Smooth muscle cell (in vitro differentiated cells): ENCODE measurements around the gene ETV5. TPM values are rescaled to one million over a fixed set of nuclear protein-coding genes. Genes with fewer than 3 reads are reported as not detected.

Experiments used
- DNase-seq: peaks from one replicate; lab custom pipeline; 2025; ENCODE audit not compliant: unreplicated experiment; lab: John Stamatoyannopoulos, UW
- H2AFZ ChIP-seq: fragments of 200-600 bp; sonication (generic); 2 replicates; pipeline ENCODE4 v1.6.0; 2016; ENCODE audit warnings: antibody characterized with exemption, low read depth, mild to moderate bottlenecking
- H3F3A ChIP-seq: fragments of 200-600 bp; sonication (generic); 2 replicates; pipeline ENCODE4 v1.6.0; 2017; ENCODE audit warnings: antibody characterized with exemption, low read depth
- H3K27ac ChIP-seq: fragments of 200-600 bp; sonication (generic); 2 replicates; pipeline ENCODE4 v1.5.1; 2016; ENCODE audit warnings: low read depth, mild to moderate bottlenecking
- H3K27me3 ChIP-seq: fragments of 200-600 bp; sonication (generic); 2 replicates; pipeline ENCODE4 v1.6.1; 2016; ENCODE audit warnings: low read depth, mild to moderate bottlenecking
- H3K36me3 ChIP-seq: fragments of 200-600 bp; sonication (generic); 2 replicates; pipeline ENCODE4 v1.5.1; 2016; ENCODE audit warnings: low read depth
- H3K4me1 ChIP-seq: fragments of 200-600 bp; sonication (generic); 2 replicates; pipeline ENCODE4 v1.5.1; 2016; ENCODE audit warnings: low read depth
- H3K4me2 ChIP-seq: fragments of 200-600 bp; sonication (generic); 2 replicates; pipeline ENCODE4 v1.6.0; 2016; ENCODE audit warnings: mild to moderate bottlenecking
- H3K4me3 ChIP-seq: fragments of 200-600 bp; sonication (generic); 2 replicates; pipeline ENCODE4 v1.5.1; 2016; ENCODE audit warnings: mild to moderate bottlenecking
- H3K79me2 ChIP-seq: fragments of 200-600 bp; sonication (generic); 2 replicates; pipeline ENCODE4 v1.6.0; 2016; ENCODE audit warnings: low read depth, mild to moderate bottlenecking
- H3K9ac ChIP-seq: fragments of 200-600 bp; sonication (generic); 2 replicates; pipeline ENCODE4 v1.6.0; 2016; ENCODE audit warnings: low read depth
- H3K9me3 ChIP-seq: fragments of 200-600 bp; sonication (generic); replicated peaks from 2 replicates; pipeline ENCODE4 v1.5.1; 2016; ENCODE audit warnings: low read depth
- H4K20me1 ChIP-seq: fragments of 200-600 bp; sonication (generic); 2 replicates; pipeline ENCODE4 v1.6.0; 2016; ENCODE audit warnings: low read depth
- CTCF ChIP-seq: fragments of 200-600 bp; sonication (generic); IDR thresholded peaks from 2 replicates; pipeline ENCODE4 v1.5.1; 2017; ENCODE audit warnings: borderline replicate concordance, mild to moderate bottlenecking, antibody characterized with exemption; ENCODE audit not compliant: insufficient read depth, poor library complexity, severe bottlenecking
- WGBS: methylation state at CpG from one replicate; pipeline ENCODE4 v1.1.7; 2016; ENCODE audit warnings: low lambda C conversion rate; 5-methylcytosine and 5-hydroxymethylcytosine counted together
- polyA plus RNA-seq: library from polyadenylated mRNA; unstranded; fragments of >200 nt; fragmentation: Nextera tagmentation; extraction: Ambion mirVana; gene quantifications from 2 replicates; pipeline ENCODE4 v1.2.1, GENCODE V29; 2016
- total RNA-seq: library from RNA; depleted of rRNA; stranded (reverse); fragments of >200 nt; gene quantifications from 2 replicates; pipeline ENCODE4 v1.2.3, GENCODE V29; 2014

ETV5 gene
- total and polyA plus RNA-seq, 2 experiments from 2014 or later, result 32.6 to 51.8 TPM

GRCh38 chr3:186095561-186096081 lies 13.3 kb downstream of the ETV5 start:
- Histone ChIP-seq H2AFZ (no peak overlapping the region), H3K36me3 (no peaks in the 10 kb centered on the region), H3F3A (peaks cover 18% of the 10 kb centered on the region), H3K9me3 (no peaks in the 10 kb centered on the region), H3K27ac (no peak overlapping the region), H3K79me2 (no peaks in the 10 kb centered on the region), H3K4me3 (no peak overlapping the region), H3K4me2 (no peak overlapping the region), H3K9ac (no peak overlapping the region), H3K27me3 (no peaks in the 10 kb centered on the region), H3K4me1 (peaks cover 35% of the 10 kb centered on the region), H4K20me1 (peaks cover 24% of the 10 kb centered on the region)
- 90% methylated on average over 8 of the region's 8 CpGs for WGBS
- DNase-seq, result no peak
- no peak for TF ChIP-seq CTCF

GRCh38 chr3:186094696-186095425 lies 14.0 kb downstream of the ETV5 start:
- peaks cover 18% of the 10 kb centered on the region for H3F3A ChIP-seq
- WGBS, result 96% methylated on average over 7 of the region's 7 CpGs
- no peaks in the 10 kb centered on the region for H3K36me3 ChIP-seq
- H3K79me2 ChIP-seq, result no peaks in the 10 kb centered on the region
- DNase-seq, result no peak
- peaks cover 35% of the 10 kb centered on the region for H3K4me1 ChIP-seq
- H3K27ac ChIP-seq, result no peak overlapping the region
- H4K20me1 ChIP-seq, result peaks cover 28% of the 10 kb centered on the region
- no peak for TF ChIP-seq CTCF
- no peak overlapping the region for H3K4me3 ChIP-seq
- H3K9ac ChIP-seq, result no peak overlapping the region
- no peaks in the 10 kb centered on the region for H3K27me3 ChIP-seq
- H2AFZ ChIP-seq, result no peak overlapping the region
- no peaks in the 10 kb centered on the region for H3K9me3 ChIP-seq
- no peak overlapping the region for H3K4me2 ChIP-seq

- DNase-seq, result no peak
- no peak for TF ChIP-seq CTCF
- Histone ChIP-seq H3K4me3 (no peak overlapping the region), H3K4me2 (no peak overlapping the region), H3F3A (peaks cover 18% of the 10 kb centered on the region), H3K27ac (no peak overlapping the region), H3K27me3 (no peaks in the 10 kb centered on the region), H3K4me1 (peaks cover 35% of the 10 kb centered on the region), H3K9ac (no peak overlapping the region), H3K79me2 (no peaks in the 10 kb centered on the region), H4K20me1 (peaks cover 32% of the 10 kb centered on the region), H3K9me3 (no peaks in the 10 kb centered on the region), H3K36me3 (no peaks in the 10 kb centered on the region), H2AFZ (no peak overlapping the region)
- WGBS, result 95% methylated on average over 5 of the region's 5 CpGs
These were observed 14.6 kb downstream of the ETV5 start for GRCh38 chr3:186094271-186094670.

GRCh38 chr3:186093271-186093900 lies 15.5 kb downstream of the ETV5 start:
- no peak overlapping the region for H3K27ac ChIP-seq
- no peaks in the 10 kb centered on the region for H3K27me3 ChIP-seq
- no peak for DNase-seq
- TF ChIP-seq CTCF, result no peak
- peaks cover 10% of the 10 kb centered on the region for H3F3A ChIP-seq
- no peaks in the 10 kb centered on the region for H3K36me3 ChIP-seq
- WGBS, result 97% methylated on average over 4 of the region's 4 CpGs
- H4K20me1 ChIP-seq, result peaks cover 26% of the 10 kb centered on the region
- no peak overlapping the region for H3K4me2 ChIP-seq
- H3K4me3 ChIP-seq, result no peak overlapping the region
- H3K79me2 ChIP-seq, result no peaks in the 10 kb centered on the region
- H3K9ac ChIP-seq, result no peak overlapping the region
- peaks cover 27% of the 10 kb centered on the region for H3K4me1 ChIP-seq
- no peak overlapping the region for H2AFZ ChIP-seq
- H3K9me3 ChIP-seq, result no peaks in the 10 kb centered on the region
